GM21390 (cell line): ENCODE data around the gene ZNRF1.
A peak's percentile ranks its signal among the peaks of the same experiment; 100 is the strongest.

Experiments
- ATAC-seq: cut with Tn5 transposase; IDR thresholded peaks from one replicate; pipeline ENCODE4 v1.9.1; 2021; ENCODE audit not compliant: unreplicated experiment

ZNRF1 gene

GRCh38 chr16:75095204-75095621 lies 96.4 kb downstream of the ZNRF1 start:
- ATAC-seq: no peak

DNA sequence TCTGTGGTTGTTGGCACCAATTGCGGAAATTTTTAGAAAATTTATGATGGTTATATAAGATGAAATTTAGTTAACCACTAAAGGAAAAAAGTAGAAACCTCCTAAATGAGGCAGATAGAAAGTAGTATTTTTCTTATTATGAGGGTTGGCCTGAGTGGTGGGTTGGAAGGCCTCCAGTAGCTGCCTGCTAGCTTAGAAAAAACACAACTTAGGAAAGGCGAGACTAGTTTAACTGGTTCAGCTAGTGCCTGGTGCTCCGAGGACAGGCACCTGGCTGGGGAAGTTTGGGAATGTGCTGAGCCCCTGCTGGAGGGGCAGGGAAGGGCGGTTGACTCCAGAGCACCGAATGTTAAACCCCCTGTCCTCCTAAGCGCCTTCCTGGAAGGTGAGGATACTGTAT lies 97.8 kb downstream of the ZNRF1 start:
- no peak for ATAC-seq

DNA sequence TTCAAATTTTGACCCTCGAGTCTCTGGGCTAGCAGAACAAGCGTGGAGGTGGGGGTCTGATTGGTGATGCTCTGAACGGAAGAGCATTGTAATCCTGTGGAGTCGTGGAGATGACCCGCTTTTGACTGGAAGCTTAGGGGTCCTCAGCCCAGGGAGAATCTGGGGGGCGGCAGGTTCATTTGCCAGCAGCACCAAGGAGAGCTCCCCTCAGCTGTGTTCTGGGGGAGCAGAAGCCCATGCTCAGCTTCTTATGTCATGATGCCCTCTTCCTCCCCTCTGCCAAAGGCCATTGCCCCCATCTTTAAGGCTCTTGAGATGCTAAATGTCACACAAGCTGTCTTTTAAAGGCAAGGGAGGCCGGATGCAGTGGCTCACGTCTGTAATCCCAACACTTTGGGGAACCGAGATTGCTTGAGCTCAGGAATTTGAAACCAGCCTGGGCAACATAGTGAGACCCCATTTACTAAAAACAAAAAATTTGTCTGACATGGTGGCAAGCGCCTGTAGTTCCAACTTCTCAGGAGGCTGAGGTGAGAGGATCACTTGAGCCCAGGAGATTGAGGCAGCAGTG lies 98.5 kb downstream of the ZNRF1 start:
- no peak for ATAC-seq

DNA sequence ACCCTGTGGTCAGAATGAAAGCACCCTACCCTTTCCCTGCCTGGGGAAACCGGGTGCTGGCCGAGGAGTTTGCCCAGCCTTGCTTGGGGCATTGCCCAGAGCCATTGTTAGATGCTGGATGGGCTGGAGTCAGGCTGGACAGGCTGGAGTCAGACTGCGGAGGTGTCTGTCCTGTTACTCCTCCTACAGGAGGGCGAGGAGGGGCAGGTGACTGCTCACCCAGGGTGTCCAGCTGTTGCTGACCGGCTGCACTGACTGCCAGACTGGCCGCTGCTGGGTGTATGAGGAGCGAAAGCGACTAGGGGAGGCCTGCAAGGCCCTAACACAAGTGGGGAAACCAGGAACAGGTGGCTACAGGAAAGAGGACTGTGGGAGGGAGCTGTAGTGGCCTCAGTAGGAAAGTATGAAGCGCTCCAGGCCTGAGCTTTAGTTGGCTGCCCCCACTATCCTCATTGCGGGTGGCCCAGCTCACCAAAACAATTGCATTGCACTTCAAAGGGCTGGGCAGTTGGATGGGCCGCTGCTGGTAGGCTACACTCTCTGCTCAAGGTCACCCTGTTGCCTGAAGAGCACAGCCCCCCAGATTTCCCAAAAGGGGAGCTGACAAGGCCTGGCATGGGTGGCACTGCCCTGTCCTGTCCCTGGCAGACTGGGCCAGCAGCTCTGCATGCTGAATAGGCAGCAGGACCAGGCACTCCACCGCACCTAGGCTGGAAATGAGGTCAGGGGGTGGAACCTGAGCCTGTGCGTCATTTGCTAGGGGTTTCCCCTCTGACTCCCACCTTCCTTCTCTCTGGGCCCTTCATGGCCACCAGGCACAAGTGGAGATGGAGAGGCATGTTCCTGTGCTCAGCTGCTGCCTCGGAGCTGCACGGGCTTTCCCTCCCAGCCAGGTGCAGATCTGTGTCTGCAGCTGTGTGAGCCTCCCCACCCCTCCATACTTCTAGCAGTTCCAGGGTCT lies 99.4 kb downstream of the ZNRF1 start:
- ATAC-seq: peak; percentile 43

GRCh38 chr16:75099075-75099667 lies 100.3 kb downstream of the ZNRF1 start:
- no peak for ATAC-seq

GRCh38 chr16:75099738-75100602 lies 101.1 kb downstream of the ZNRF1 start:
- peak; percentile 76 for ATAC-seq

GRCh38 chr16:75100603-75100990 lies 101.8 kb downstream of the ZNRF1 start:
- ATAC-seq: no peak

DNA sequence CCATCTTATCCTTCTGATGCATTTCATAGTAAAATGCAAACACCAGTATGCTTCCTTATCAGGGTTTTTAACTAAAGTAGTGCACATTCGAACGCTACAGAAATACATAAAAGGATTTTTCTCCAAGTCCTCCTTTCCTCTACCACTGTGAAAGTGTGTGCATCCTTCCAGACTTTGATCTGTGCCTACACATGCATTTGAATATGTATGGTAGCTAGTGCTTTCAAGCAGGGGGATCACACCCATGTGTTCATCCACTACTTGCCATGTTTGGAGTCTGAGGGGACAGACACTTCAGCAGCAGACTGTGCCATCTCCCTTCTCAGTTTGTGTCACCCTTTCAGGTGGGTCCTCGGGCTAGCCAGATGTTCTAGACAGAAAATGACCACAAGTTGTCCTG lies 102.8 kb downstream of the ZNRF1 start:
- ATAC-seq: no peak

DNA sequence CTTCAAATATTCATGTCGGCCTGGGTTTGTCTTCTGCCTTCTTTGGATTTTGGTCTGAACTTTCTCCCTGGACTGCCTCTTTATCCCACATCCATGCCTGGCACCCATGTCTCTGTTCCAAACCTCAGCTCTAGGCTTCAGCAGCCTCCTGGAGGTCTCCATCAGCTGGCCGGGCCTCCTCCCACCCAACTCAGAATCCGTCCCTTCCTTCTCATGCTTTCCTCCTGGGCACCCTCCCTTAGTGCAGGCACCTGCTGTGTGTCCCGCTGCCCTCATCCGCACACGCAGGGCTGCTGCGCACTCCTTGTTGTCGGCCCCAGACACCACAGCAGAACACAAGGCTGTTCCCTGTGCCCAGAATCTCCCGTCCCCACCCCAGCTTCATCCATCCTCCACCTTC lies 103.8 kb downstream of the ZNRF1 start:
- no peak for ATAC-seq

- no peak for ATAC-seq
Measured at GRCh38 chr16:75103994-75104393, 105.2 kb downstream of the ZNRF1 start.

DNA sequence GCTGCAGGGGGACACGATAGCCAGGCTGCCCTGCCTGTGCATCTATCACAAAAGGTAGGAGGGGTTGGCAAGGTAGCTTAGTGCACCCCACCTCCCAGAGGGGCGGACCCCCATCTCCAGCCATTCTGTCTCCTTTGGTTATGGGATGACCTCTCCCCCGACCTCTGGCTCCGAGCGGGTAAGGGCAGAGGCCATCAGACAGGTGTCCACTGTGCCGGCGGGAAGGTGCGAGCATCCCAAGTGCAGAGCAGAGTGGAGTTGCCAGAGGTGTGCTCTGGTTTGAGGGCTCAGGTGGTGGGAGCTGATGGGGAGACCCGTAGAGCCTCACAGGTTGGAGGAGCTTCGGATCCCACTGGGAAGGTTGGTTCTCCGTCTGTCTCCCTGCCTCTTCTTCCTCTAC lies 106.0 kb downstream of the ZNRF1 start:
- no peak for ATAC-seq

DNA sequence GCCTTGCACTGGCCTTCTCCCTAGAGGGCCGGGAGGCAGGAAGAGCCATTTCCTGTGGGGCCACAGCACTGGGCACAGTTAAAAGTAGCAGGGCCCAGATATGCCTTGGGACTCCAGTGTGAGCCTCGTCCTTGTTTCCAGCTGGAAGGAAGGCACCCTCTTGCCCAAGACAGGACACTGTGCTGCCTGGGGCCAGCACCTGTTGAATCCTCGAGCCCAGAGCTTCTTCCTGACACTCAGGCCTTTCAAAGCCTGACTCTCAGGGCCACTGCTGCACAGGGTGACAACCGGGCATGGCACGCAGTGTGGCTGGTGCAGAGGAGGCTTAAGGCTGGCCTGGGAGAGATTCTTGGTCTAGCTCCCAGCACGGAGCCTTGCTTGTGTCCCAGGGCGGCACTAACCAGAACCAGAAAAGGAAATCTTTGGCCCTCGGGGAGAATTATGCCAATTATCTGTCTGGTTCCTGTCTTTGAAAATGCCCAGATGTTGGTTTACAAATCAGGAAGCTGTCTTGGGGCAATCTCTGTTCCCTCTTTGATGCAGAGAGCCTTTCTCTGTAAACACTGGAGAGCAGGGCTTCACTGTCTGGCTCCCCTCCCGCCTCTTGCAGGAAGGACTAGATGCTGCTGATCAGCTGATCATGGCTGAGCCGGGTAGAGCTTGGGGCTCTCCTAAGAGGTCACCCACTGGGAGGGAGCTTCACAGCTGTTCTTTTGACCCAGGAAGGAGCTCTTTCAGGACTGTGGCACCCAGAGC lies 106.7 kb downstream of the ZNRF1 start:
- ATAC-seq: no peak

DNA sequence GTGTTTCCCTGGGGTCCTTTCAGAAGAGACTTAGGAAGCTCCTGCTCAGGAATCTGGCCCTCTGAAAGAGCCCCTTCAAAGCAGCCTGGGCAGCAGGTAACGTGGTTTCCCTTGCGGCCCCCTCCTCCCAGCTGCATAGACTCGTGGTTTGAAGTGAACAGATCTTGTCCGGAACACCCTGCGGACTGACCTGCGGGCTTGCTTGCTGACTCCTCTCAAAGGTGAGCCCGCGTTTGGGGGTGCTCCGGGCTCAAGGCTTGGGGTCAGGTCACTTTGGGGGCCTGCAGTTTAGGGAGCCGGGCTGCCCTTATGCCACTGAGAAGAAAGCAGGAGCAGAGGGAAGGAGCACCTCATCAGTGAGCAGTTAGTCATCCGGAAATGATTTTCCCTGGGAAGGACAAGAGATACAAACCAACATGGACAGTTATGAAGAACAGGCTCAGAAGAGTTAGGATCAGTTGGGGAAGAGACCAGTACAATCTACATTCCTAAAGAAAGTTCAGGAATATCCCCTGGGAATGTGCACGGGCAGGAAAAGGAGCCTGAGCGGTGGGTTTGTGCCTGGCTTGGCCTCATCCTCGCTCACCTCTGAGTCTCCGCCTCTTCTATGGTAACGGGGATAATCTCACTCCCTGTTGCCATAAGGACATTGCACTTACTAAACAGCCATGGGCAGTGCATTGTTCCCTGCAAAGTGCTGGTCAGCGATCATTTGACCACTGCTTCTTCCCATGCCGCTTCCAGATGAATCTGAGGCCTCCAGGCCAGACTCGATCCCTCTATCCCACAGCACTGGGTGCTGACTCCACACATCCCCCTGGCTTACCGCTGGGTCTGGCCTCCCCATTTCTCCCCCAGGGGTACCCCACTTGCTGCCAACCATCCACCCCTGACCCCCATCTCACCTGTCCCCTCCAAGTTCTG lies 107.8 kb downstream of the ZNRF1 start:
- ATAC-seq: no peak

- no peak for ATAC-seq
Measured at GRCh38 chr16:75107505-75107904, 108.7 kb downstream of the ZNRF1 start.

DNA sequence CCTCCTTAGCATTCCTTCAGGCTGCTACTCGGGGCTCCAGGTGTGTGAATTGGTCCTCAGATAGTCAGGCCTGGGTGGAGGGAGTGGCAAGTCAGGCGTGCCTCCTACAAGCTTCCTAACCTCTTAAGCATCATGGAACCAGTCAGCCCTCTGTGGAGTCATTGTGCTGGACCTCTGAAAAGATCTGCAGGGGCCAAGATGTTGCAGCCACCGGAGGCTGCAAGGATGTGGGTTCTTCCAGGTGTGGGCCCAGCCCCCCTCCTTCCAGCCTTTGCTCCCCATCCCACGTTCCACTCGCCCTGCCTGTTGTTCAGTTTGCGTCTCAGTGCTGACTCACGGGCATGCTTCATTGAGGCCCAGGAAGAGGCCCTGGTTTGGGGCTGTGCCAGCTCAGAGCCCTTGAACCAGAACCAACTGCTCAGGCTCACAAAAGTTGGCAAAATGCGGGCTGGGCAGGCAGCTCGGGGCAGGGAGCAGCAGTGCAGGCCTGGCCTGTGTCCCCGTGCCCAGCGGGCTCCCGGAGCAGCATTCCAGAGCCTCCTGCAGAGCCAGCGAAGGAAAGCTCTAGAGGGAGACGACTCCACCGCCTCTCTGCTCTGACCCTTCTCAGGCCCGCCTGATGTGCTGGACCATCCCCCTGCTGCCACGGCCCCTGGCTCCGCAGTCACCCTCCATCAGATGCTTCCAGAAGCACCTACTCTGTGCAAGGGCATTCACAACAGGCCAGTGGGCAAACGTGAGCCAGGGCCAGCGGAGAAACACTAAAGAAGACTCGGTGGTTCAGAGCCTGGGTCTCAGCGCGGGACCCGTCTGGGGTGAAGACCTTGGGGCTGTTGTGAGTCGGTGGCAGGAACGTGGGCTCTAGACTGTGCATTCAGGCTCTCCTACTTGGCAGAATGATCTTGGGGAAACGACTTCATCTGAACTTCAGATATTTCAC lies 110.2 kb downstream of the ZNRF1 start:
- ATAC-seq: no peak

DNA sequence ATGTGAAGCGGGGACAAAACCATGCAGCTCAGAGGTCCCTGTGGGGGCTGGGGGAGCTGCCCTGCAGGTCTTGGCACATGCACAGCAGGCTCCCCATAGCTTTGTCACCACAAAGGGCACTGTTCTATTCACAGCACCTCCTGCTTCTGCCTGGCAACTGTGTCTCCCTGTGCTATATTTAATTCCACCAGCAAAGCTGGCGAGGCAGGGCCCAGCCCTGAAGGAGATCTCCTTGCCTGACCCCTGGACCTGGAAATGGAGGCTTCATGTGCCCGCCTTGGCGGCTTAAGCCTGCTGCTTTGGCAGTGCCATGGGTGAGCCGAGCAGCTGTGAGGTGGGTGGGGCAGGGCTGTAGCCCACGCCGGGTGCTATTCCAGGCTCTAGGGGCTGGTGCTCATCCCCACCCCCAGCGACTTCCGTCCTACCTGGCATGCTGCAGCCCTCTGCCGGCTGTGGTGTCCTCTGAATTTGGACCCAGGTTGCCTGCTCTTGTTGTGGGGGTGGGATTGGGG lies 111.0 kb downstream of the ZNRF1 start:
- no peak for ATAC-seq

DNA sequence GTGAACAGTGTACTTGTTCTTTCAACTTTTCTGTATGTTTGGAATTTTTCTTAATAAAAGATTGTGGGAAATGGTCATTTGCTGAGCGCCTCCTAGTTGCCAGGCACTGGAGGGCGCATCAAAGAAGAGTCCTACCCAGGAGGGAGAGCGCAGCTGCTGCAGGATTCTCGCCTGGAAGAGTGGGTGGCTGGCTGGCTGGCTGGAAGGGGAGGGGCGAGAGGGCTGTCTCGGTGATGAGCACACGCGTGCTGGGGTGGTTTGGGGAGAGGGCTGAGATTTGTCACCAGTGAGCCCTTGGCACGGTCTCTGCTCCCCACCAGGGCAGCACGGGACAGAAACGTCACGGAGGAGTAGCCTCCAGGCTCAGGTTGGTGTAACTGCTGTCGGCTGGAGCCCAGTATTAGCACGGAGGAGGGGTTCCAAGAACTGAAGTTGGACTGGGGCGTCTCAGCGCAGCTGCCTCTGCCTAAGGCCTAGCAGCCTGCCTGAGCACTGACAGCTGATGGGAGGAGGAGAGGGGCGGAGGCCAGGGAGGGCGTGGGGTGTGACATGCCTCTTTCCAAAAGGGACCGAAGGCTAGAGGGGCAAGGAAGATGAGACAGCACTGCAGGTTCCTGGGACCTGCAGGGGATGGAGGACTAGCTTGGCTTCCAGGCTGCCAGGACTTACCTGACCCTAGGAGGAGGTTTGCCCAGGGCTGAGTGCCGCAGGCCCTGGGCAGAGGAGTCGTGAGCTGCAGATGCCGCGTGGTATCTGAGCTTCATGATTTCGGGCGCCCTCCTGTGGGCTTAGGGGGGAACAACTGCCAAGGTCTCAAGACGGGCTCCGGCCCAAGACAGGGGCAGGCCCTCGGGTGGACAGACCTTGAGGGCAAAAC lies 112.1 kb downstream of the ZNRF1 start:
- peak; percentile 66 for ATAC-seq
